ENCODE results near the gene CEP170B. TPM values are rescaled to one million over a fixed set of nuclear protein-coding genes. Genes with fewer than 3 reads are reported as not detected.

Gene CEP170B
- total and polyA plus RNA-seq, 9 of the 15 experiments (the other 6 are each of a cell fraction or from before 2014, with no cell fraction given) = 0.01 to 10.2 (median 2.2) TPM

DNA sequence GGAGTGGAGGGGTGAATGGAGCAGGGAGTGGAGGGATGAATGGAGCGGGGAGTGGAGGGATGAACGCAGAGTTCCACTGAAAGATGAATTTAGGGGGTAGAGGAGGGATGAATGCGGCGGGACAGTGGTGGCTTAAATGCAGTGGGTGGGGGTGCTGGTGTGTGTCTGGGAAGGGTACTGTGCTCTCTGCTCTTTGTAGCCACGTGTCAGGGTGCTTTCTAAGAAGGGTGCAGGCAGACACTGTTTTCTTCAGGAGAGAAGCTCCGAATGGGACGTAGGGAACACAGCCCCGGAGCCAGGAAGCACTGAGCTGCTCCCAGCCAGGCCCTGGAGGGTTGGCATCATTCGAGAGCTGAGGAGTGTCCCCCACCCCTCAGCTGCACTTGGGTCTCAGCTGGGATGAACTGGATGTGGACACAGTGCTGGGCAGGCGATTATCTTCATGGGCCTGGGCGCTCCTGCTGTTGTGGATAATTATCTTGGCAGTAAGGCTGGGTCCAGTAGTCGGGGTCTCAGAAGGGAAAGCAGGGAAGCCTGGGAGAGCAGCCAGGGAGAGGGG, 9.5 kb upstream of the CEP170B start (continued):
- TF ChIP-seq, protein P1, sequence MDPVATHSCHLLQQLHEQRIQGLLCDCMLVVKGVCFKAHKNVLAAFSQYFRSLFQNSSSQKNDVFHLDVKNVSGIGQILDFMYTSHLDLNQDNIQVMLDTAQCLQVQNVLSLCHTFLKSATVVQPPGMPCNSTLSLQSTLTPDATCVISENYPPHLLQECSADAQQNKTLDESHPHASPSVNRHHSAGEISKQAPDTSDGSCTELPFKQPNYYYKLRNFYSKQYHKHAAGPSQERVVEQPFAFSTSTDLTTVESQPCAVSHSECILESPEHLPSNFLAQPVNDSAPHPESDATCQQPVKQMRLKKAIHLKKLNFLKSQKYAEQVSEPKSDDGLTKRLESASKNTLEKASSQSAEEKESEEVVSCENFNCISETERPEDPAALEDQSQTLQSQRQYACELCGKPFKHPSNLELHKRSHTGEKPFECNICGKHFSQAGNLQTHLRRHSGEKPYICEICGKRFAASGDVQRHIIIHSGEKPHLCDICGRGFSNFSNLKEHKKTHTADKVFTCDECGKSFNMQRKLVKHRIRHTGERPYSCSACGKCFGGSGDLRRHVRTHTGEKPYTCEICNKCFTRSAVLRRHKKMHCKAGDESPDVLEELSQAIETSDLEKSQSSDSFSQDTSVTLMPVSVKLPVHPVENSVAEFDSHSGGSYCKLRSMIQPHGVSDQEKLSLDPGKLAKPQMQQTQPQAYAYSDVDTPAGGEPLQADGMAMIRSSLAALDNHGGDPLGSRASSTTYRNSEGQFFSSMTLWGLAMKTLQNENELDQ (CRISPR knock-in tag; IDR thresholded peaks at IDR 0.05; ENCODE audit: borderline replicate concordance) = no peak
- no peak for TF ChIP-seq HLTF (IDR thresholded peaks at IDR 0.05)
- TF ChIP-seq NBN (IDR thresholded peaks at IDR 0.05; ENCODE audit: low read depth) = no peak
- TF ChIP-seq MED1 (CRISPR knock-in tag; IDR thresholded peaks at IDR 0.05; ENCODE audit: borderline replicate concordance) = no peak
- TF ChIP-seq DIDO1 (tag; IDR thresholded peaks at IDR 0.05; ENCODE audit: low read depth) = no peak
- no peak for TF ChIP-seq TAF7 (tag; IDR thresholded peaks at IDR 0.05)
- TF ChIP-seq MTA2 (IDR thresholded peaks at IDR 0.05; ENCODE audit: low read depth) = no peak
- TF ChIP-seq CXXC5 (CRISPR knock-in tag; IDR thresholded peaks at IDR 0.05) = no peak
- no peak for TF ChIP-seq GTF2A2 (tag; IDR thresholded peaks at IDR 0.05)

All from K562 (cell line).